ENCODE measurements around the gene DTNB. TPM values are rescaled to one million over a fixed set of nuclear protein-coding genes. Genes with fewer than 3 reads are reported as not detected.
A peak's percentile ranks its signal among the peaks of the same experiment; 100 is the strongest.

Gene DTNB
- total and polyA plus RNA-seq, 2 experiments from 2014 or later, result 10.3 to 13.9 TPM

- no peak for DNase-seq (ENCODE audit: low spot score)
- WGBS (ENCODE audit: low lambda C conversion rate, missing lambda C conversion rate), result 94% methylated on average over 7 of the region's 7 CpGs
- no peaks in the 10 kb centered on the region for H3K9me2 ChIP-seq (replicated peaks; ENCODE audit: insufficient read depth)
- no peak overlapping the region for H3K4me2 ChIP-seq
- no peaks in the 10 kb centered on the region for H3K36me3 ChIP-seq (replicated peaks; ENCODE audit: insufficient read depth, low read depth)
- H3K27me3 ChIP-seq, result no peaks in the 10 kb centered on the region
- no peak overlapping the region for H2AFZ ChIP-seq
- H3K4me3 ChIP-seq, result no peak overlapping the region
- TF ChIP-seq, protein P1, sequence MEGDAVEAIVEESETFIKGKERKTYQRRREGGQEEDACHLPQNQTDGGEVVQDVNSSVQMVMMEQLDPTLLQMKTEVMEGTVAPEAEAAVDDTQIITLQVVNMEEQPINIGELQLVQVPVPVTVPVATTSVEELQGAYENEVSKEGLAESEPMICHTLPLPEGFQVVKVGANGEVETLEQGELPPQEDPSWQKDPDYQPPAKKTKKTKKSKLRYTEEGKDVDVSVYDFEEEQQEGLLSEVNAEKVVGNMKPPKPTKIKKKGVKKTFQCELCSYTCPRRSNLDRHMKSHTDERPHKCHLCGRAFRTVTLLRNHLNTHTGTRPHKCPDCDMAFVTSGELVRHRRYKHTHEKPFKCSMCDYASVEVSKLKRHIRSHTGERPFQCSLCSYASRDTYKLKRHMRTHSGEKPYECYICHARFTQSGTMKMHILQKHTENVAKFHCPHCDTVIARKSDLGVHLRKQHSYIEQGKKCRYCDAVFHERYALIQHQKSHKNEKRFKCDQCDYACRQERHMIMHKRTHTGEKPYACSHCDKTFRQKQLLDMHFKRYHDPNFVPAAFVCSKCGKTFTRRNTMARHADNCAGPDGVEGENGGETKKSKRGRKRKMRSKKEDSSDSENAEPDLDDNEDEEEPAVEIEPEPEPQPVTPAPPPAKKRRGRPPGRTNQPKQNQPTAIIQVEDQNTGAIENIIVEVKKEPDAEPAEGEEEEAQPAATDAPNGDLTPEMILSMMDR (IDR thresholded peaks at IDR 0.05; ENCODE audit: poor library complexity), result no peak
- no peak for TF ChIP-seq EZH2phosphoT487 (IDR thresholded peaks at IDR 0.05; ENCODE audit: low read depth, severe bottlenecking, unreplicated experiment)
- TF ChIP-seq EZH2 (IDR thresholded peaks at IDR 0.05; ENCODE audit: borderline replicate concordance), result no peak
- H3K9me3 ChIP-seq (ENCODE audit: low read depth), result no peaks in the 10 kb centered on the region
- H3K4me1 ChIP-seq (ENCODE audit: insufficient read depth), result peaks cover 3% of the 10 kb centered on the region
- no peaks in the 10 kb centered on the region for H4K20me1 ChIP-seq (ENCODE audit: insufficient read depth, poor library complexity, severe bottlenecking)
- H3K79me2 ChIP-seq, result no peaks in the 10 kb centered on the region
- H3K27ac ChIP-seq, result no peak overlapping the region
Measured at GRCh38 chr2:25460261-25460905, 213.0 kb downstream of the DTNB start.

GRCh38 chr2:25454824-25455611 is 218.4 kb downstream of the DTNB start:
- Histone ChIP-seq H3K27ac (peak overlapping the region; percentile 82), H3K9me2 (replicated peaks; ENCODE audit: insufficient read depth) (no peaks in the 10 kb centered on the region), H3K9me3 (ENCODE audit: low read depth) (no peaks in the 10 kb centered on the region), H3K4me3 (no peak overlapping the region), H2AFZ (no peak overlapping the region), H3K4me2 (peak overlapping the region; percentile 9), H4K20me1 (ENCODE audit: insufficient read depth, poor library complexity, severe bottlenecking) (no peaks in the 10 kb centered on the region), H3K27me3 (no peaks in the 10 kb centered on the region), H3K36me3 (replicated peaks; ENCODE audit: insufficient read depth, low read depth) (no peaks in the 10 kb centered on the region), H3K79me2 (no peaks in the 10 kb centered on the region), H3K4me1 (ENCODE audit: insufficient read depth) (peaks cover 11% of the 10 kb centered on the region)
- DNase-seq (ENCODE audit: low spot score), result peak; percentile 13
- WGBS (ENCODE audit: low lambda C conversion rate, missing lambda C conversion rate), result 72% methylated on average over 9 of the region's 9 CpGs
- no peak for TF ChIP-seq EZH2 (IDR thresholded peaks at IDR 0.05; ENCODE audit: borderline replicate concordance)
- no peak for TF ChIP-seq EZH2phosphoT487 (IDR thresholded peaks at IDR 0.05; ENCODE audit: low read depth, severe bottlenecking, unreplicated experiment)
- TF ChIP-seq, protein P1 (IDR thresholded peaks at IDR 0.05; ENCODE audit: poor library complexity), result no peak

DNA sequence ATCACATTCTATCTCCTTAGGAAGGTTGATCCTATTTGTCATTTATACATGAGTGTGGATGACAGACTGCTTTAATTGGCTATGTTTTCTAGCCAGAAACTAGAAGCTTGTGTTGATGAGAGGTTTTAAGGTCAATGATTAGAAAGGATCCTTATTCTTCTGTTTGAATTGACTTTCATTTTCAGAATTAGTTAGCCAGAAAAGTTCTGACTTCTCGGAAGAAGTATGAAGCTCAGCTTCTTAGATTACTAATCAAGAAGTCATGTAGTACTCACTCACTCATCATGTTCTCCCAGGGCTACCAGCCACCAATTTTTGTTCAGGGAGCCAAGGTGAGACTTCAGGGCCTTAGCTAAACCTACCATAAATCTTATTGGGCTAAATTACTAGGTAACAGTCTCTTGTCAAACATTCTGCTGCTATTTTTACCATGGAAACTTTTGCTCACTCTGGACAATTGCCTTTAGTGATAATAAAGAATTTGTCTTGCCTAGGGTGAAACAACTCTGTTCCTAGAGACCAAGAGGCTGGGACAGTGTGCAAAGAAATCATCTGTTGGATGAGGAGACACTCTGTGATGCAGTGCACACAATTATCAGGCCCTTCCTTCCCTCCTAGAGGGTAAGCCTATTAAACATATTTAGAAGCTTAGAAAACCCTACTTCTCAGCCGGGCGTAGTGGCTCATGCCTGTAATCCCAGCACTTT is 220.0 kb downstream of the DTNB start:
- peak; percentile 23 for DNase-seq (ENCODE audit: low spot score)
- H2AFZ ChIP-seq, result no peak overlapping the region
- no peaks in the 10 kb centered on the region for H3K27me3 ChIP-seq
- no peaks in the 10 kb centered on the region for H3K36me3 ChIP-seq (replicated peaks; ENCODE audit: insufficient read depth, low read depth)
- WGBS (ENCODE audit: low lambda C conversion rate, missing lambda C conversion rate), result 79% methylated on average over 3 of the region's 3 CpGs
- TF ChIP-seq EZH2phosphoT487 (IDR thresholded peaks at IDR 0.05; ENCODE audit: low read depth, severe bottlenecking, unreplicated experiment) (no peak), EZH2 (IDR thresholded peaks at IDR 0.05; ENCODE audit: borderline replicate concordance) (no peak)
- TF ChIP-seq, protein P1 (IDR thresholded peaks at IDR 0.05; ENCODE audit: poor library complexity), result no peak
- no peaks in the 10 kb centered on the region for H3K9me2 ChIP-seq (replicated peaks; ENCODE audit: insufficient read depth)
- H3K79me2 ChIP-seq, result no peaks in the 10 kb centered on the region
- no peak overlapping the region for H3K4me2 ChIP-seq
- peak overlapping the region; percentile 82 for H3K27ac ChIP-seq
- H3K4me3 ChIP-seq, result no peak overlapping the region
- no peaks in the 10 kb centered on the region for H3K9me3 ChIP-seq (ENCODE audit: low read depth)
- H3K4me1 ChIP-seq (ENCODE audit: insufficient read depth), result peaks cover 11% of the 10 kb centered on the region
- H4K20me1 ChIP-seq (ENCODE audit: insufficient read depth, poor library complexity, severe bottlenecking), result no peaks in the 10 kb centered on the region
